GM18907 (cell line): ENCODE results near the gene JADE1.

Experiments used
- ATAC-seq: cut with Tn5 transposase; IDR thresholded peaks from one replicate; pipeline ENCODE4 v1.9.1; 2021; ENCODE audit warnings: mild to moderate bottlenecking, moderate library complexity; ENCODE audit not compliant: unreplicated experiment

Gene JADE1

GRCh38 chr4:128840711-128841318, 31.3 kb downstream of the JADE1 start:
- no peak for ATAC-seq

- ATAC-seq, result no peak
Measured at GRCh38 chr4:128841402-128841801, 31.9 kb downstream of the JADE1 start.

DNA sequence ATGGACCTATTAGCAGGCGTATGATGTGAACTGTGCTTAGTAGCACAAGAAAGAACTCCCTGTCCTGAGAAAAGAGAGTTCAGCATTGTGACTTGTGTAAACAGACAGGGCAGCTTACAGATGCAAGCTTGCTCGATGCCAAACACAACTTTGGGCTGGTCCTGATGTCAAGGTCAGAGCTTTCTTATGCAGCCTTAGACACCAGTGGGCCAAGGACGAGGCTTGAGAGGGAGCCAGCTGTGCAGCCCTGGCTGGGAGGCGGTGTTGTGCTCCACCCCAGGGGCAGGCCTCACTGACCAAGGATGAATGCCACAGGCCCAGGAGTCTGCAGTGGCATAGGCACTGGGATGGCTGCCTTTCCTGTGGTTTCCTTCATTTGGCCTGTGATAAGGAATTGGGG, 35.4 kb downstream of the JADE1 start:
- ATAC-seq, result no peak

- no peak for ATAC-seq
Measured at GRCh38 chr4:128846063-128846462, 36.6 kb downstream of the JADE1 start.

DNA sequence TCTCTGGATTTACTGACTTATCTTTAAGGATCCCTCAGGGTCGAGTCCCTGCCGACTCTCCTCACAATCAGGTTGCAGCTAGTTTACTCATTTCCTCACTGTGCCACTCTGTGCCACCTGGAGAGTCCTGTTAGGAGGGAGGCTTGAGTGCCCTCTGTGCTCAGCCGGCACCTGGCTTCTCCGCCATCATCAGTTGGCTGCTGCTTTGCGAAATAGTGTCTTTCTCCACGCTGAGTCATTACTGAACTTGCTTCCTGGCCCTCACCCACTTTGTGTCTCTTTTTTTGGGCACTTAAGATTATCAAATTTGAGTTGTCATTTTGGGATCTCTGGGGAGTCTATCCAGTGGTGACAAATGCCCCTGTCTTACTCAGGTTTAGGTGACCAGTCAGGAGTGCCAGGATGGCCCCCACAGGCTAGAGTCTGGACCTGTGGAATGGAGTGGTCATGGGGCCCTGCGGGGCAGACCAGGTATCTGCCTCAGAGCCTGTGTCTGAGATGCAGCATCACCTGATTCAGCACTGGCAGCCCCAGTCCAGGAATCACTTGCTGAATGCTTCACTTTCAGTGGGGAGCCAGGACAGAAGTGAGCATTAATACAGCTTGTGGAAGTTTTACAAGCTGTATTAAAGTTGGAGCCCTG, 37.7 kb downstream of the JADE1 start:
- no peak for ATAC-seq

- no peak for ATAC-seq
Measured at GRCh38 chr4:128848461-128848860, 39.0 kb downstream of the JADE1 start.

- ATAC-seq, result no peak
Measured at GRCh38 chr4:128850252-128850651, 40.8 kb downstream of the JADE1 start.

GRCh38 chr4:128853741-128854140, 44.2 kb downstream of the JADE1 start:
- ATAC-seq, result no peak

GRCh38 chr4:128854433-128854832, 44.9 kb downstream of the JADE1 start:
- peak; percentile 57 for ATAC-seq

- ATAC-seq, result no peak
Measured at GRCh38 chr4:128855621-128856020, 46.1 kb downstream of the JADE1 start.

GRCh38 chr4:128856246-128856645, 46.7 kb downstream of the JADE1 start:
- ATAC-seq, result no peak

- ATAC-seq, result no peak
Measured at GRCh38 chr4:128858879-128859671, 49.6 kb downstream of the JADE1 start.

DNA sequence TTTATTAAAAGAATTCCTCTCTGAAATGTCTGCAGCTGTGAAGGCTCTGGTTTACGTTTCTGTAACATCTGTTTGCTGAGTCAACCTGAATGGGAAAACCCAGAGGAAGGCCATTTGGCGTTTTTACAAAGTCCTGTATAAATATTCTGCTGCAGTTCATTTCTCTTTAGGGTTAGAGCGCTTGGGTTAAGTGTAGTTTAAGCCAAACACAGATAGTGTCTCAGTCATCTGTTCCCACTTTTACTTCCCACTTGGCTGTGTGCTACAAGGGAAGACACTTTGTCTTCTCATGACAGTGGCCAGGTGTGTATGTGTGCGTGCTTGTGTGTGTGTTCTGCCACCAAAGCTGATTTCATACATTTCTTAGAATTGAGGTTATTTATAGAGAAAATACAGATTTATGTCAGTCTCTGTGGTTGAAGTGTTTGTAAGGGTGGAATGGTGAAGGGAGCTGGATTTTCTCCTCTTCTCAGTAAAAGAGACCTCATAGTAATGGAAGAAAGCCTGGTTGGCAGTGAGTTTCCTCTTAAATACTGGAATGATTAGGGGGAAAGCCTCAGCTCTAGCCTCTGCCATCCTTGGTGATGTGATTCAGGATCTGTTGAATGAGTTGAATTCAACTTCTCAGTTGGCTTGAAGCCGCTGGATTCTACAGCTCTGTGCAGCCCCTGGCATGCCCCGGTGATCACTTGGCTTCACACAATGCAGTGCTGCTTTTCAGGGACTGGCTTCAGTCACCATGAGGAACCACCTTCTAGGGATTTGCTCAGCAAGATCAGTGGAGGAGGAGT, 50.6 kb downstream of the JADE1 start:
- ATAC-seq, result no peak

- ATAC-seq, result peak; percentile 39
Measured at GRCh38 chr4:128861856-128862518, 52.5 kb downstream of the JADE1 start.

GRCh38 chr4:128862608-128863311, 53.3 kb downstream of the JADE1 start:
- ATAC-seq, result peak; percentile 79

GRCh38 chr4:128863312-128864075, 54.0 kb downstream of the JADE1 start:
- ATAC-seq, result no peak

DNA sequence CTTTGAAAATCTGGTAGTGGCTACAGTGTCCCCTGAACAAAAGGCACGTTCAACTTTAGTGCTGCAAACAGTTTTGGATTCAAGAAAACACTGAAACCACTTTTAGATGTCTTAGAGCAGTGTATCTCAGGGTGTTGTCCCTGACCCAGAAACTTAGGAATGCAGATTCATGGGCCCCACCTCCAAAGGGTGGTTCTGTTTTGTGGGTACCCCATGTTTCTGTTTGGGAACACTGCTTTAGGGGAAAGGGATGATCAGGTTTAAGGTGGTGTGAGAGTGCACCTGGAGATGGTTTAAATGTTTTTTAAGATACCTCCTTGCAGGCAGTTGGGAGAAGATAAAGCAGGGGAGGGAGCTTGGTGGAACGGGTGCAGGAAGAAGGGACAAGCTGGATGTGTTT, 55.6 kb downstream of the JADE1 start:
- ATAC-seq, result no peak

- no peak for ATAC-seq
Measured at GRCh38 chr4:128866269-128866668, 56.8 kb downstream of the JADE1 start.

DNA sequence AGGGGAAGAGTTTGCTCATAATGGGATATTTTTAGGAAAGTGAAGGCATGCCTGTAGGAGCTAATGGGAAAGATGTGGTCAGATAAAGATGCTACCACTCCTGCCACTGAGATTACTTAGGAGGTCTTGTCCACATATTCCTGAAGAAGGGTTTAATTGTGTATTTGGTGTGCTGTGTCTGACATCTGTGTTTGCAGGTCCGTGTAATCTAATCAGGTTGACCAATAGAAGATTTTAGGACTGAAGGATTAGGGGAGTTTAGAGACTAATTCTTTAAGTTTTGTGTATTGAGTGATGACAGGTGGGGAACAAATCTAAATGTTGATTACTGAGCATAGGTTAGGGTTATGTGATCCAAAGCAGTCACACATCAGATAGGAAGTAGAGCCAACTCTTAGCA, 57.2 kb downstream of the JADE1 start:
- no peak for ATAC-seq
